HS-27A (cell line): Measurements from ENCODE around the gene THSD7B.
A peak's percentile ranks its signal among the peaks of the same experiment; 100 is the strongest.
"Not testable (repeated sequence)": the region's sequence is repeated elsewhere in the genome, so short reads cannot be mapped to it uniquely, and the experiment has no call there.

Experiments
- DNase-seq: peaks from one replicate; pipeline ENCODE4 v3.0.0-alpha.2; 2012; ENCODE audit warnings: low read depth, missing footprints

The THSD7B gene

GRCh38 chr2:137039482-137040152, 274.3 kb downstream of the THSD7B start:
- DNase-seq: no peak

GRCh38 chr2:137047369-137047768, 282.0 kb downstream of the THSD7B start:
- DNase-seq: no peak

- DNase-seq: no peak
These were observed 283.1 kb downstream of the THSD7B start for GRCh38 chr2:137048455-137048854.

GRCh38 chr2:137049518-137049917, 284.2 kb downstream of the THSD7B start:
- no peak for DNase-seq

- DNase-seq: no peak
These were observed 285.6 kb downstream of the THSD7B start for GRCh38 chr2:137050949-137051348.

GRCh38 chr2:137051778-137052398, 286.5 kb downstream of the THSD7B start:
- DNase-seq: no peak

GRCh38 chr2:137056704-137057103, 291.4 kb downstream of the THSD7B start:
- no peak for DNase-seq

- not testable (repeated sequence) for DNase-seq
These were observed 310.9 kb downstream of the THSD7B start for GRCh38 chr2:137076111-137076765.

- DNase-seq: no peak
These were observed 326.4 kb downstream of the THSD7B start for GRCh38 chr2:137091704-137092103.

- DNase-seq: no peak
These were observed 327.8 kb downstream of the THSD7B start for GRCh38 chr2:137093116-137093515.

- no peak for DNase-seq
These were observed 330.8 kb downstream of the THSD7B start for GRCh38 chr2:137096187-137096586.

GRCh38 chr2:137096693-137097092, 331.3 kb downstream of the THSD7B start:
- DNase-seq: no peak

- not testable (repeated sequence) for DNase-seq
These were observed 336.5 kb downstream of the THSD7B start for GRCh38 chr2:137101814-137102213.

- DNase-seq: no peak
These were observed 342.6 kb downstream of the THSD7B start for GRCh38 chr2:137107904-137108303.

- DNase-seq: no peak
These were observed 346.6 kb downstream of the THSD7B start for GRCh38 chr2:137111896-137112295.

- peak; percentile 52 for DNase-seq
These were observed 349.9 kb downstream of the THSD7B start for GRCh38 chr2:137115081-137115794.

GRCh38 chr2:137115795-137116089, 350.4 kb downstream of the THSD7B start:
- DNase-seq: peak; percentile 36

GRCh38 chr2:137117385-137117784, 352.0 kb downstream of the THSD7B start:
- peak; percentile 84 for DNase-seq

GRCh38 chr2:137118140-137118539, 352.8 kb downstream of the THSD7B start:
- peak; percentile 68 for DNase-seq

GRCh38 chr2:137123226-137123625, 357.9 kb downstream of the THSD7B start:
- peak; percentile 76 for DNase-seq

GRCh38 chr2:137133225-137133624, 367.9 kb downstream of the THSD7B start:
- DNase-seq: no peak

- no peak for DNase-seq
These were observed 372.9 kb downstream of the THSD7B start for GRCh38 chr2:137138263-137138662.

GRCh38 chr2:137151731-137152130, 386.4 kb downstream of the THSD7B start:
- no peak for DNase-seq
